Ammon's horn (tissue), 1 donor: Measurements from ENCODE around the gene HOXB5.

Experiments used
- DNase-seq: peaks from one replicate; pipeline ENCODE4 v3.0.0-alpha.2; 2016; ENCODE audit warnings: low spot score

Gene HOXB5

GRCh38 chr17:48601539-48602425 lies 8.2 kb upstream of the HOXB5 start:
- no peak for DNase-seq

DNA sequence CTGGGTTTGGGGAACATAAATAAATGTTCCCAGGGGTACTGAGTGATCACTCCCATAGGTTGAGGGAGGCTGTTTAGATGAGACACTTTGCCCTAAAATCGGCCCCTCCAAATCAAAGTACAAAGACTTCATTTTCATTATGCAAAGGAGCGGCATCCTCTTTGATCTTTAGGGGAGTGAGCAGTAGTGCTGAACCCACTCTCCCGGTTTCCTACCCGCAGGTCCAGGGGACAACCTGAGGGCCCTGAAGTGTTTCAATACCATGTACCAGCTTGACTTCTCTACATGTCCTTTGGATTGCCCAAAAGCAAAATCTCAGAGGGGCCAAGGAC lies 7.6 kb upstream of the HOXB5 start:
- DNase-seq = no peak

DNA sequence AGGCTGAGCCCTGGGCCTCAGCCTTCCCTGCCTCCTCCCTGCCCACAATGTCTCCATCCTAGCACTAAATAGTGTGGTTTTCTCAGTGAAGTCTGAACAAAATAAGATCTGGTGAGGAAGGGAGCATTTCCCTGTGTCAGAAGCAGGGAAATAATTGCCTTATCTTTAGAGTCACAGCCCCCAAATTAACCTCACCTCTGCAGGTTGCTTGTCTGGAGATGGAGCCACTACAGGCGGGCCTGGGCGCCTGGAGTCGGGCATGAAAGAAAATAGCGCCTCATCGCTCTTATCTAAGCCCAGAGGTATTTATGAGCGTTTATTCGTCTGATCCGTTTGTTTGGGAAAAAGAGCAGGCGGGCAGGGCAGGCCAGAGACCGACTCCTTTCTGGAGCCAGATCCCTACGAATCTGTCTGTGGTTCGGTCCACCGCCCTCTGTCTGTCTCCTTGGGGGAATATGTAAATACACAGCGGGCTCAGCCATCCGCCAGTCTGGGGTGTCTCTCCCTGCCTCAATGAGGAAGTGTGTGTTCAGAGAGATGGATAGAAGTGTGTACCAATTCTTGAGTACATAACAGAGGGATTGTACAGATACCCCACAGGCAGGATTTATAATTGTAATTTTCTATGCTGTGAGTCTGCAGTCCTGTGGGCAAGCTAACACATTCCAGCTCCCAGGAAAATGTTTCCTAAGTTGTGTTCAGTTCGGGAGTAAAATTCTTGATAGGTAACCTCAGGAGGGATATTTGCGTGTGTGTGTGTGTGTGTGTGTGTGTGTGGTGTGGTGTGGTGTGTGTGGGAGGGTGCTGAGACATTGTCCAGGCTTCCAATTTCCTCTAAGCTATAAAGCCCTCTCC lies 6.9 kb upstream of the HOXB5 start:
- DNase-seq = no peak

DNA sequence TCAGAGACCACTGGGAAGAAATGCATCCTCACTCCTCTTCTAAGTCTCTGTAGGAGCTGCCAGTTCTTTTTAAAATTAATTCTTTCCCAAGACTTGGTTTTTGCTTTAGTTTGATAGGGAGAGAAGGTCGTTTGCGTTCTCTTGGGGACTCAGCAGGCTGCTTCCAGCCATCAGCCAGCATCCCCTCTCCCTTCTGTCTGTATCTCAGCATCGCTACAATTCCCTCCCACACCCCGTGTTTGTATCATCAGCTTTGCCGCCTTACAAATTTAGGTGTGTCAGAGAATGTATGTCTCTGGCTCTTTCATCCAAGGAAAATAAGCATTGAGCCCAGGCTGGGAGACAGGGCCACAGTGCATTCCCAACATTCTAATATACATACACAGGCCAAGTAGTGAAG lies 5.8 kb upstream of the HOXB5 start:
- no peak for DNase-seq

DNA sequence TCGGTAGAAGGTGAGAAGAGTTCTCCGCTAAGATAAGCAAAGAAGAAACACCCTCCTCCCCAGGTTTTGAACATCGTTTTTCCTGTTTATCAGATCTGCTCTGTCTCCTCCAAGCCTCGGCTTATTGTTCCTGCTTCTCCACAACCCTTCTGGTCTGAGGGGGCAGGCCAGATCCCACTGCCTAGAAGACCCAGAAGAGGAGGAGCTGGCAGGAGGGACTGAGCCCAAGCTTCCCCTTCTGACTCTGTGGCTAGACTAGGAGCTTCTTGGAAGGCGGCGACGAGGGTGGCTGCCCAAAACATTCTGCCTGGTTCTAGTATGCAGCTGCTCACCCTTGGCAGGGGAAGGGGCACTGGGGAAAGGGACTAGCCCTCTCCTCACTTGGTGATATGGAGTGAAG lies 5.2 kb upstream of the HOXB5 start:
- DNase-seq = no peak

DNA sequence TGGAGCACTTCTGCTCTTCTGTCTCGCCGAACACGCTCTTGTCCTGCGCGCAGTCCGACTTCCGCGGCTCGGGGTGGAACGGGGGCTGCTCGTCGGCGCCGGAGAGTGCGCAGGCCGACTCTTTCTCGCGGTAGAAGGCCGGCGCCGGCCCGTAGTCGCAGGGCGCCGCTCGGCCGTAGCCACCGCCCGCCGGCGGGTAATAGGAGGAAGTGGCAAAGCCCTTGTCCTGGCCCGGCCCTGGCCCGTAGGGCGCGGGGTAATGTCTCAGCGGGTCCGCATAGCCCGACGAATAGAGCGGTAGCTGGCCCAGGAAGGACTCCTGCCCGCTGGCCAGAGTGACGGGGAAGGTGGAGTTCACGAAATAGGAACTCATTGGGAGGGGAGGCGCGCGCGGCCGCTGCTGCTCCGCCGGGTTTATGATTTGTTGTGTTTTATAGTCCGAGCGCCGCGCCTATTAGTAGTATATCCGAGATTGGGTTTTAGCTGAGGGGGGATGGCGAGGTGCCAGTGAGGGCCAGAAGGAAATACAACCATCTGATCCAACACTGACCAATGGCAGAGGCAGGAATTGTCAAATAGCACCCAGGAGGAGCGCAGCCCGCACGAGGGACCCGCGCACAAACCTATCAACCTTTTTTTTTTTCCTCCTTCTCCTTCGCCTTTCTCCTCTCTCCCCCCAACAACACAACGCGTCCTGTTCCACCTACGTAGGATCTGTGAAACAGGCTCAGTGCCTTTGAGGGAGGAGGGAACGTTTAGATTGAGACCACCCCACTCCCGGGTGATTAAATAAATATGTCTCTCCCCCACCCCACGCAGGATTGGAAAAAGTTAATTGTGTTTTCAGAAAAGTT lies 4.4 kb upstream of the HOXB5 start:
- no peak for DNase-seq

DNA sequence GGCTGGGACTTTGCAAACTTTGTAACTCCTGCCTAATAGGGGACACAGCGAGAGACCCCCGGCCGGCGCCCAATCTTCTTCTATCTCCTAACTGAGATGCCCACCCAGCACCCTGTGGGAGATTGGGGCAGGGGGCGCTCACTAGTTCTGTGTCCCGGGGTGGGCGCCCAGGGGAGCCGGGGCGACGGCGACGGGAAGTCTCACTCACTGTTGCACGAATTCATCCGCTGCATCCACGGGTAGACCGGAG lies 3.9 kb upstream of the HOXB5 start:
- DNase-seq = no peak

- no peak for DNase-seq
Measured at GRCh38 chr17:48596735-48597527, 3.4 kb upstream of the HOXB5 start.

DNA sequence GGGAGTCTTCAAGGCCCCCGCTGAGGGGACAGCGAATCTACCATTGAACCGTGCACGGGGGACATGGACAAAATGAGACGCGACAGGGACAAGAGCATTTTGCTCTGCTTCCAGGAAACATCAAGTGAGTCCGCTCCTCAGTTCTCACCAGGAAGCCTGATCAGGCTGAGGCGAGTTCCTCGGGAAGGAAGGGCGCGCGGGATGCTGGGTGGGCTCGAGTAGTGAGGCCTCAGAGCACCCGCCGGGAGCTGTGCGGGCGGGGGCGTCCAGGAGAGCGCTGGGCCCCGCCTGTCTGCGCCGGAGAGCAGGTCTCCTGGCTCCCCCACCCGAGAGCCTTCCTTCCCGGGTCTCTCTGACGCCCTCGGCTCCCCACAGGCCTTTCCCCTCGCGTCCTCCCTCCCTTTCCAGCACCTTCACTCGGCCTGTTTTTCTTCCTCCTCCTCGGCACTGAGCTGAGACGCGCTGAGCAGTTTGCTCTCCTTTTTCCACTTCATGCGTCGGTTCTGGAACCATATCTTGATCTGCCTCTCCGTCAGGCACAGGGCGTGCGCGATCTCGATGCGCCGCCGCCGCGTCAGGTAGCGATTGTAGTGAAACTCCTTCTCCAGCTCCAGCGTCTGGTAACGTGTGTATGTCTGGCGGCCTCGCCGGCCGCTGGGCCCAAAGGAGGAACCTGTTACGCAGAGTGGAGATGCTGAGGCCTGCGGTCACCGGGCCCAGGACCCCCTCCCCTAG lies 2.6 kb upstream of the HOXB5 start:
- no peak for DNase-seq

- DNase-seq = no peak
Measured at GRCh38 chr17:48595278-48595999, 1.9 kb upstream of the HOXB5 start.

DNA sequence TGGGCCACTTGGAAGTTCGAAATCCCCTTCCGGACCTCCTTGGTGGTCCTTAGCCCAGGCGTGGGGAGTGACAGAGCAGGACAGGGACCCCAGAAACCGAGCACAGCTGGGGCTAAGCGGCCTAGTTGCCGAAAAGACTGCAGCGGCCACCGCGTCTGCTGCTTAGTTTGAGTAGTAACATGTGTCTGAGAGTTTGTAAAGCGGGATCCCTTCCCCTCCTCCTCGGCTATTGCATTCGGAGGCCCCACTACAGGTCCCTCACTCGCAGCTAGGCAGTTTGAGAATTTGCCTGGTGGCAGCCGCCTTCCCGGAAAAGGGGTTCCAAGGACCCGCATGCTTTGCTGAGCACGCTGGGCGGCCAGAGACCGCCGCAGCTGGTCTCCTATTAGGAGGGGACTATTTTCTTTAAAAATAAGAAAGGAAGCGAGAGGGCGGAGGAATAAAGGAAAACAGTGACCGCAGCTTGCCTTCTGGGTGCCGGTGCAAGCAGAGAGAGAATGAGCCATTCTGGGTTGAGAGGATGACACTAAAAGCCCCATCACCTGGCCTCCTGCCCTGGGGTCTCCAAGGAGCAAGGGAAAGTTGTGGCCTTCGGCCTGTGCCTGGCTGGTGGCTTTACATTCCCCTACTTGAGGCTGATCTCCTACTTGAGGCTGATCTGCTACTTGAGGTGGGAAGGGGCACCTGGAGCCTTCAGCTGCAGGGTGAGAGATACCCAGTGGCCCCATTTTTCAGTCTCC lies 1.1 kb upstream of the HOXB5 start:
- no peak for DNase-seq

DNA sequence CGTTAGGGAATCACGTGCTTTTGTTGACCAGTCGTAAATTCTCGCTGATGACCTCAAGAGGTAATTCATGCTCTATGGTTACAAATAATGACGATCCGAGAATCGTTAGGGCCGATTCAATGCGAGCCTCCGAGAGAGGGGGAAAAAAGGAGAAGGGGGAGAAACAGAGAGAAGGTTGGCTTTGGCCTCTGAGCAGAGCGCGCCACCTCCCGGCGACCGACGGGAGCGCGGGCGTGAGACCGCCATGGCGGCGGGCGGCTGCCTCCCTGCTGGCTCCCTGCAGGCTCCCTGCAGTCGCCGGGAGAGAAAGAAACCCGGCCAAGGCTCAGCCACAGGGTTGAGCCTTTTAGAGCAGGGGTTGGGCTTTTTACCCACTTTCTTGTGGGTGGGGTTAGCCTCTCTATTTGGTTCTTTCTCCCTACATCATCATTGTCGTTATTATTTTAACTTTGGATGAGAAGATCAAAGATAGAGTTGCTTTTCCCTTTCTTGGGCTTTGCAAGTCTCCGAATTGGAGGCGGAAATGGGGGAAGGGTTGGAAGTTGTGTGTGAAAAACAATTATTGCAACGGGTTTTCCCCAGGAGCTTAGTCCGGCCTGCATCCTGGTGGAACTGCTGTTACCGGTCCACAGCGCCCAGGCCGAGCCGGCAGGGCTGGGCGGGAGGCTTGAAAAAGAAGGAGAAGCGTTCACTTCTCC lies 410 bp upstream of the HOXB5 start:
- DNase-seq = no peak

- no peak for DNase-seq
Measured at GRCh38 chr17:48592577-48592976, 1.0 kb downstream of the HOXB5 start.

GRCh38 chr17:48592057-48592514 lies 1.5 kb downstream of the HOXB5 start:
- DNase-seq = no peak

DNA sequence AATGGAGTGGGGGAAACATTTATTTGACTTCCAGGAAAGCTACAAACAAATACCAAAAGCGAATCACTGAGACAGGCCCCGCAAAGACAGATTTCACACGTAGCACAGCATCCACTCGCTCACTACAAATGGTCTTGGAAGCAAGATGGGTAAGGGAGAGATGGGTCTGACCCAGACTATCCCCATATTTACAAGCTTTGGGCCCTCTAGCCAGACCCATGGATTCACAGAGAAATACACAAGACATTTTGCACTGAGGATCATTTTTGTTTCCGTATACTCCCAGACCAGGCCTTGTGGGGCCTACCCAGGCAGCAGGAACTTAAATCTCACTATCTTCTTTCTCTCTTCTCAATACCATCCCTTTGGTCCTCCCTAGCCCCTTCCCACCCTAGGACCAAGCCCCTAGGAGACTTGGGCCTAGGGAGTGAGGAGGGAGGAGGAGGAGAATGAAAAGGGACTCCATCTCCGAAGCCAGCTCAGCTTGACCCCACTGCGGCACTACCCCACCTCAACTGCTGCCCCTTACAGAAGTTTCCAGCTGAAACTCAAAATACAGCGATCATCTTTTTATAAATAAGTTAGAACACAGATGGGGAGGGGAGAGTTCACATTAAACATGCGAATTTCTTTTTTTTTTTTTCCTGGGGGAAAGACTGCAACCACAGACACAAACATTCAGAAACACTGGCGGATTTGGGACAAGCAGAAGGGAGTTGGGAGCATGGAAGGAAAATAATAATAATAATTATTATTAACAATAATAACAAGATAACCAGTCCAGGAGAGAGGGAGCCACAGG lies 2.1 kb downstream of the HOXB5 start:
- no peak for DNase-seq

DNA sequence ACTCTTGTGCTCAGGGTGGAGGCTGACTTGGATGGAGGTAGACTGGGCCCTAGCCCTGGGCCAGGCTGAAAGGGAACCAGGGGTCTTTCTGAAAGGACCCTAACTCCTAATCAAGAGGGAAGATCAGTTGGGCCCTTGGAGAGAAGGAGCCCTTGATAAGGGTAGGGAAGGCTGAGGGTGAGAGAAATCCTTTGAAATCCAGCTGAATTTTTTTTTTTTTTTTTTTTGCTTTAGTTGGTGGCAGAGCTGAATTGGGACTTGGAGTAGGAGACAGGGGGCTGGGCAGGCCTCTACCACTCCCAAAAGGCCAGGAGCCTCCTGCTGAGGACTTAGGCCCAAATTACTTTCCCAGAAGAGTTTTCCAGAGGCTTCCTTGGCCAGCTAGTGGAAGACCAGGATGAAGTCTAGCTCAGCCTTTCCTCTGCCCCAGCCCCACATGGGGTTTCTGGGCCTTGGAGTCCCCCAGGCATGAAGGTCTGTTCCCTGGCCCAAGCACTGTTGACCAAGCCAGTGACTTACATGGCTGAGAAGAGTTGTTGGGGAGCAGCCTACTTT lies 2.9 kb downstream of the HOXB5 start:
- no peak for DNase-seq

DNA sequence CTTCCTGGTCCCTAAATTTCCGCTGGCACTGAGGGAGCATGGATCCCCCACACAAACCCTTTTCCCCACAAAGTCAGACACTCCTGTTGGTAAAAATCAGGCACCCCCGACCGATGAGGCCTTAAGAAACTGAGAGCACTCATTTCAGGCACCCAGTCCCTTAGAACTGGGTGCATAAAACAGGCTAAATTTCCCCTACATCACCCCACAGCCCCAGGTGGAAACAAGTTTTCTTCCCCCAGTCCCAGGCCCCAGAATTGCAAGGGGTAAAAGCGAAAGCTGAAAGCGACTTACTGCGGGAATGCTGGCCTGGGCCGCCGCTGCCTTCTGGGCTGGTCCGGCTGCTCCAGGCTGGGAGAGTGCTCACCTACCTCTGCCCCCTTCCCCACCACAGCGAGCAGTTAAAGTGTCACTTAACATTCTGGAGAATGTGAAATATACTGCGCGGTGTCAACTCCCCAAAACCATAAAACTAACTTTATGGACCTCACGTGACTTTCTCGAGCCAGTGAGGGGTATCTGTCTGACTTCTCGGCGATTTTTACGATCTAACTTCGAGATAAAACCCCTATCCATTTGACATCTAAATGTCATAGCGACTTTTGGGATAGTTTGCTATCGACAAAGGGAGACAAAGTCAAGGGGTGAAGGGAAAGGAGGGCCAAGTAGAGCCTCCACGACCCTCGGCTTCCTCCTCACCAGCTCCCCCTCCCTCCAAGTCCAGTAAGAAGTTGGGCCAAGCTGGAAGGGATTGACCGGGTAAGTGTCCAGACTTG lies 3.6 kb downstream of the HOXB5 start, which contains the start of gene HOXB3:
Gene HOXB3 (minus strand): TSS at position 411 of the 776 bp plus-strand sequence. CDS start 37,767 bp downstream, outside the sequence.
- no peak for DNase-seq
